Left lung (tissue), 10 donors: ENCODE data around the gene SLC24A3. TPM values are rescaled to one million over a fixed set of nuclear protein-coding genes. Genes with fewer than 3 reads are reported as not detected.

Source experiments
- ATAC-seq: fragments of 200-7000 bp; cut with Tn5 transposase; one replicate; pipeline ENCODE4 v1.9.1; 2020; ENCODE audit warnings: moderate library complexity
- DNase-seq, 4 donors: peaks; one replicate each; pipeline ENCODE4 v3.0.0-alpha.2; 2013 to 2020
- H3K27ac ChIP-seq, 2 donors: fragments of 200-600 bp; sonication (generic) in 1 of 2; one replicate each; pipeline versions ENCODE4 v1.5.0 to v1.8.0; 2020 to 2021
- H3K27me3 ChIP-seq, 2 donors: fragments of 200-600 bp; sonication (generic) in 1 of 2; one replicate each; pipeline versions ENCODE4 v1.5.0 to v1.8.0; 2020 to 2021
- H3K36me3 ChIP-seq, 2 donors: fragments of 200-600 bp; sonication (generic) in 1 of 2; one replicate each; pipeline versions ENCODE4 v1.5.0 to v1.8.0; 2020 to 2021
- H3K4me1 ChIP-seq, 2 donors: fragments of 200-600 bp; one replicate each; pipeline ENCODE4 v1.8.0; 2021
- H3K4me3 ChIP-seq, 2 donors: fragments of 200-600 bp; sonication (generic) in 1 of 2; one replicate each; pipeline versions ENCODE4 v1.5.0 to v1.8.0; 2020 to 2021; ENCODE audit warnings: mild to moderate bottlenecking in 1 of 2
- H3K9me3 ChIP-seq, 2 donors: fragments of 200-600 bp; sonication (generic) in 1 of 2; one replicate each; pipeline versions ENCODE4 v1.5.0 to v1.8.0; 2020 to 2021
- intact Hi-C, 2 donors: fragments of 100-400 bp; cut with DNase I; formaldehyde crosslinking; loops; one replicate each; pipeline versions ENCODE4 v1.11.2 to v1.14.2; 2022
- polyA plus RNA-seq, 6 donors: library from polyadenylated mRNA; unstranded; fragments of 120-200 nt; gene quantifications; one replicate each; pipeline ENCODE4 v1.2.1, GENCODE V29; 2013; ENCODE audit not compliant: insufficient read length in 6 of 6
- total RNA-seq, 2 donors: library from RNA; stranded (reverse); fragmentation: NEBNext Ultra II Directional; extraction: Animal tissue kit (Norgen Biotek cat#: 25700); gene quantifications; one replicate each; pipeline ENCODE4 v1.2.1, GENCODE V29; 2021
- TF ChIP-seq, protein P1 (sequence below), 2 donors: fragments of 200-600 bp; sonication (generic) in 1 of 2; IDR thresholded peaks; one replicate each; pipeline versions ENCODE4 v1.5.0 to v1.8.0; 2021; ENCODE audit warnings: antibody characterized with exemption in 2 of 2
- donor health status: DM: no; HTN: yes; CAD: no.
- donor health status: DM: no; HTN: no; CAD: no.

The SLC24A3 gene
- total and polyA plus RNA-seq, 8 donors: 4.4 to 8.7 (median 6.6) TPM

- no peak for ATAC-seq
- intact Hi-C loops: no loop called here
- H3K4me1 ChIP-seq: no peaks in the 10 kb centered on the region
- no peak overlapping the region for H3K4me3 ChIP-seq
- H3K27me3 ChIP-seq: no peaks in the 10 kb centered on the region
- no peak for DNase-seq
- no peak overlapping the region for H3K27ac ChIP-seq
- TF ChIP-seq, protein P1, sequence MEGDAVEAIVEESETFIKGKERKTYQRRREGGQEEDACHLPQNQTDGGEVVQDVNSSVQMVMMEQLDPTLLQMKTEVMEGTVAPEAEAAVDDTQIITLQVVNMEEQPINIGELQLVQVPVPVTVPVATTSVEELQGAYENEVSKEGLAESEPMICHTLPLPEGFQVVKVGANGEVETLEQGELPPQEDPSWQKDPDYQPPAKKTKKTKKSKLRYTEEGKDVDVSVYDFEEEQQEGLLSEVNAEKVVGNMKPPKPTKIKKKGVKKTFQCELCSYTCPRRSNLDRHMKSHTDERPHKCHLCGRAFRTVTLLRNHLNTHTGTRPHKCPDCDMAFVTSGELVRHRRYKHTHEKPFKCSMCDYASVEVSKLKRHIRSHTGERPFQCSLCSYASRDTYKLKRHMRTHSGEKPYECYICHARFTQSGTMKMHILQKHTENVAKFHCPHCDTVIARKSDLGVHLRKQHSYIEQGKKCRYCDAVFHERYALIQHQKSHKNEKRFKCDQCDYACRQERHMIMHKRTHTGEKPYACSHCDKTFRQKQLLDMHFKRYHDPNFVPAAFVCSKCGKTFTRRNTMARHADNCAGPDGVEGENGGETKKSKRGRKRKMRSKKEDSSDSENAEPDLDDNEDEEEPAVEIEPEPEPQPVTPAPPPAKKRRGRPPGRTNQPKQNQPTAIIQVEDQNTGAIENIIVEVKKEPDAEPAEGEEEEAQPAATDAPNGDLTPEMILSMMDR (IDR thresholded peaks at IDR 0.05): no peak
- H3K36me3 ChIP-seq: no peaks in the 10 kb centered on the region
- no peaks in the 10 kb centered on the region for H3K9me3 ChIP-seq
Measured at GRCh38 chr20:19544684-19545083, 332.2 kb downstream of the SLC24A3 start.

GRCh38 chr20:19546648-19547047 lies 334.2 kb downstream of the SLC24A3 start:
- no peaks in the 10 kb centered on the region for H3K9me3 ChIP-seq
- no peak overlapping the region for H3K27ac ChIP-seq
- H3K36me3 ChIP-seq: no peaks in the 10 kb centered on the region
- intact Hi-C loops: no loop called here
- TF ChIP-seq, protein P1 (IDR thresholded peaks at IDR 0.05): no peak
- no peaks in the 10 kb centered on the region for H3K4me1 ChIP-seq
- DNase-seq: no peak
- ATAC-seq: no peak
- H3K4me3 ChIP-seq: no peak overlapping the region
- no peaks in the 10 kb centered on the region for H3K27me3 ChIP-seq

GRCh38 chr20:19547547-19547946 lies 335.1 kb downstream of the SLC24A3 start:
- H3K36me3 ChIP-seq: no peaks in the 10 kb centered on the region
- ATAC-seq: no peak

DNA sequence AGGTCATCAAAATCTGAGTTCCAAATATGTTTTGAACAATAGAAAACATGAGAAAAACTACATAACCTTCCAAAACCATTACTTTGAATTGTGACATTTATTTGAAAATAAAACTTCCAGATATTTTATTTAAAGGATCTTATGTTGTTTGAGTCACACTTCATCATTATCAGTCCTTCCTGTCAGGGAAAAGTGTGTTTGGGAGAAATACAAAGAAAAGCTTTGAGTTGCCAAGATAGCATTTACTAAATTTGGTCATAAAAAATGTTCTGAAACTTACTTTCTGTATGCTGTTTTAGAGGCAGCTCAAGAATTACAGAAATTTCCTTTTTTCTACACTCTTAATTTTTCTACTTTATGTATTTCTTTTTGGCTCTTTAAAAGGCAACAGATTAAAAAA lies 337.5 kb downstream of the SLC24A3 start:
- Histone ChIP-seq H3K4me1 (no peaks in the 10 kb centered on the region), H3K9me3 (no peaks in the 10 kb centered on the region), H3K27ac (no peak overlapping the region), H3K36me3 (no peaks in the 10 kb centered on the region), H3K4me3 (no peak overlapping the region), H3K27me3 (no peaks in the 10 kb centered on the region)
- ATAC-seq (no peak), DNase-seq (peak in 2 of 4 donors; percentile 28 to 29)
- TF ChIP-seq, protein P1 (IDR thresholded peaks at IDR 0.05): no peak
- intact Hi-C loops: no loop called here

More at GRCh38 chr20:19547547-19547946, 335.1 kb downstream of the SLC24A3 start:
- no peaks in the 10 kb centered on the region for H3K9me3 ChIP-seq
- TF ChIP-seq, protein P1 (IDR thresholded peaks at IDR 0.05): no peak
- H3K4me3 ChIP-seq: no peak overlapping the region
- DNase-seq: no peak
- intact Hi-C loops: no loop called here
- H3K27ac ChIP-seq: no peak overlapping the region
- no peaks in the 10 kb centered on the region for H3K27me3 ChIP-seq
- no peaks in the 10 kb centered on the region for H3K4me1 ChIP-seq

DNA sequence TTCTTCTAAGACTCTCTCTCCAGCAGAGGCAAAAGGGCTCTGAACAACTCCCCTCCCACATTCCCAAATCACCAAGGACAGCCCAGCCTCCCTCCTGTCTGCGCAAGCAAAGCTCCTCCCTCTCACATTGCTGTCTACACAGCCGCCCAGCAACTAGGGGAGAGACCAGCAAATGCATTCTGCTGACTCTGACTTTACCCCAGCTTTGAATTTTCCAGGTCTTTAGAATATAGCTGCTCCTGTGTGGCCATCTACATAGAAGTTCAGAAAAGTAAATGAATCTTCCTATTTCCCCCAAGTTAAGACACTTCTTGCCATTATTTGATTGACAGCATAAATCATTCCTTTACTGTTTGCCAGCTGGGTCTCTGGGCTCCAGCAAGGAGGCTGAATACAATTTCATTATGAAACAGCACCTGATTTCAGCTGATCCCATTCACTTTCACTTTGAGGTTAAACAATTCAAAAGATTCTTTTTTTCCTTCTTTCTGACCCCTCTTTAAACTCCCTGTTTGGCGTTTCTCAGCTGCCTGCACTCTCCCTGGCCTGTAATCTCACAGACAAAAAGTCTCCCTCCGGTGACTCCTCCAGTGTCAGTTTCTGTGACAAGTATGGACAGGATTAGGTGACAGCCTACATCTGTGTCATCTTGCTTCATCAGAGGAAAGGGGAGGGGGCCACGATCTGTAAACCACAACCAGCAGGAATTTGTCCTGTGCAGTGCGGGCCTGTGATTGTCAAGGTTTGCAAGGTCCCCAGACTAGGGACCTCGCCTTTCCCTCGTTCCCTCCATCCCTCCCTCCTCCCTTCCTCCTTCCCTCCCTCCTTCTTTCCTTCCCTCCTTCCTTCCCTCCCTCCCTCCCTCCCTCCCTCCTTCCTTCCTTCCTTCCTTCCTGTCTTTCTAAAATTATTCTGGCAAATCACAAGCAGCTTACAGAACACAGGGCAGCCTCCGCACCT lies 340.1 kb downstream of the SLC24A3 start:
- TF ChIP-seq, protein P1 (IDR thresholded peaks at IDR 0.05): no peak
- Histone ChIP-seq H3K27me3 (no peaks in the 10 kb centered on the region), H3K27ac (no peak overlapping the region), H3K9me3 (no peaks in the 10 kb centered on the region), H3K4me3 (no peak overlapping the region), H3K36me3 (no peaks in the 10 kb centered on the region), H3K4me1 (no peaks in the 10 kb centered on the region)
- ATAC-seq (peak; percentile 99), DNase-seq (peak in 3 of 4 donors; percentile 42 to 69 (median 50))
- intact Hi-C loops: no loop called here
